ENCODE results near the gene DEXI. TPM values are rescaled to one million over a fixed set of nuclear protein-coding genes. Genes with fewer than 3 reads are reported as not detected.

The DEXI gene
- total and polyA plus RNA-seq, 9 of the 15 experiments (the other 6 are each of a cell fraction or from before 2014, with no cell fraction given) = 2.9 to 40.1 (median 22.0) TPM

DNA sequence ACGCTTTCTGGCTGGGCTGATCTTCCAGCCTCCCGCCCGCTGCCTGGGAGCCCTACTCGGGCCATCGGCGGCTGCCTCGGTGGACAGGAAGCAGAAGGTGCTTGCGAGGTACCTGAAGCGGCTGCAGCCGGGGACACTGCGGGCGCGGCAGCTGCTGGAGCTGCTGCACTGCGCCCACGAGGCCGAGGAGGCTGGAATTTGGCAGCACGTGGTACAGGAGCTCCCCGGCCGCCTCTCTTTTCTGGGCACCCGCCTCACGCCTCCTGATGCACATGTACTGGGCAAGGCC lies 34.6 kb downstream of the DEXI start:
- FAIRE-seq (no peak), ATAC-seq (peak; percentile 22; the same call in 1 of the 3 replicates), DNase-seq (ENCODE audit: extremely low read depth in 1 of 4, low spot score in 3 of 4) (no peak)
- H4K20me1 ChIP-seq (replicated peaks; ENCODE audit: control insufficient read depth, insufficient read depth, low read length) = no peaks in the 10 kb centered on the region
- H3K27ac ChIP-seq (ENCODE audit: extremely low read depth, low read depth, low read length) = no peak overlapping the region
- POLR2A ChIA-PET = no interaction called here
- H2AFZ ChIP-seq (ENCODE audit: low read depth, low read length) = no peak overlapping the region
- no peak overlapping the region for H3K4me3 ChIP-seq
- H3K9ac ChIP-seq (ENCODE audit: insufficient read depth in 1 of 2, low read depth in 2 of 2, low read length in 2 of 2) = no peak overlapping the region
- peaks cover 4% of the 10 kb centered on the region for H3K9me3 ChIP-seq (replicated peaks; ENCODE audit: control insufficient read depth, insufficient read depth, low read depth, low read length)
- no TSS peak for BruUV-seq (replicated peaks)
- H3K36me3 ChIP-seq (ENCODE audit: control insufficient read depth, insufficient read depth, low read length) = no peaks in the 10 kb centered on the region
- intact Hi-C loops (cut with micrococcal nuclease) (no loop called here), in situ Hi-C loops (cut with MboI) (no loop called here)
- H3K4me1 ChIP-seq (replicated peaks in 1 of 2; ENCODE audit: control insufficient read depth in 2 of 2, insufficient read depth in 2 of 2, low read length in 2 of 2) = peaks cover 0 to 17% of the 10 kb centered on the region in 2 experiments; a peak in 2 of 5 replicates
- H3K4me2 ChIP-seq (ENCODE audit: insufficient read depth, low read length) = no peak overlapping the region
- H3K27me3 ChIP-seq (ENCODE audit: control insufficient read depth in 2 of 2, insufficient read depth in 2 of 2, low read length in 2 of 2) = peaks cover 49 to 65% of the 10 kb centered on the region in 2 experiments; a peak in 4 of 5 replicates
- CTCF ChIA-PET (ENCODE audit: low intra/inter-chr PET ratio) = no interaction called here
- H3K9me1 ChIP-seq (ENCODE audit: control insufficient read depth, insufficient read depth, low read length) = no peaks in the 10 kb centered on the region
- WGBS (ENCODE audit: insufficient coverage, low coverage, missing lambda C conversion rate) = under 1% methylated on average over 21 of the region's 21 CpGs
- H3K79me2 ChIP-seq (ENCODE audit: control insufficient read depth, insufficient read depth, low read length) = no peaks in the 10 kb centered on the region
- TF ChIP-seq SRSF1 (IDR thresholded peaks at IDR 0.05; ENCODE audit: low read depth, low read length) = no peak
- TF ChIP-seq RHOXF2B (CRISPR knock-in tag; conservative IDR thresholded peaks at IDR 0.05) = no peak
- TF ChIP-seq, protein P1, sequence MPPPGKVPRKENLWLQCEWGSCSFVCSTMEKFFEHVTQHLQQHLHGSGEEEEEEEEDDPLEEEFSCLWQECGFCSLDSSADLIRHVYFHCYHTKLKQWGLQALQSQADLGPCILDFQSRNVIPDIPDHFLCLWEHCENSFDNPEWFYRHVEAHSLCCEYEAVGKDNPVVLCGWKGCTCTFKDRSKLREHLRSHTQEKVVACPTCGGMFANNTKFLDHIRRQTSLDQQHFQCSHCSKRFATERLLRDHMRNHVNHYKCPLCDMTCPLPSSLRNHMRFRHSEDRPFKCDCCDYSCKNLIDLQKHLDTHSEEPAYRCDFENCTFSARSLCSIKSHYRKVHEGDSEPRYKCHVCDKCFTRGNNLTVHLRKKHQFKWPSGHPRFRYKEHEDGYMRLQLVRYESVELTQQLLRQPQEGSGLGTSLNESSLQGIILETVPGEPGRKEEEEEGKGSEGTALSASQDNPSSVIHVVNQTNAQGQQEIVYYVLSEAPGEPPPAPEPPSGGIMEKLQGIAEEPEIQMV (tag; conservative IDR thresholded peaks at IDR 0.05; ENCODE audit: low read depth) = no peak
- no peak for TF ChIP-seq ZEB2 (IDR thresholded peaks at IDR 0.05)
- TF ChIP-seq CHD7 (IDR thresholded peaks at IDR 0.05; ENCODE audit: low read depth, low read length) = no peak

Data from K562 (cell line).